ENCODE data around the gene PDLIM1. TPM values are rescaled to one million over a fixed set of nuclear protein-coding genes. Genes with fewer than 3 reads are reported as not detected.
"Not testable (repeated sequence)": the region's sequence is repeated elsewhere in the genome, so short reads cannot be mapped to it uniquely, and the experiment has no call there.

Gene PDLIM1
- total and polyA plus RNA-seq, 8 donors: 44.1 to 120 (median 55.9) TPM

GRCh38 chr10:95211606-95212279, 79.1 kb downstream of the PDLIM1 start:
- intact Hi-C loops (cut with DNase I): no loop called here
- H3K4me1 ChIP-seq: no peaks in the 10 kb centered on the region
- H3K27me3 ChIP-seq: no peaks in the 10 kb centered on the region
- H3K27ac ChIP-seq: no peak overlapping the region
- FAIRE-seq: no peak
- no peak for DNase-seq
- H3K36me3 ChIP-seq: no peaks in the 10 kb centered on the region
- no peaks in the 10 kb centered on the region for H3K9me3 ChIP-seq
- 78 to 92% methylated on average over 3 of the region's 3 CpGs for WGBS, 2 donors
- TF ChIP-seq, protein P1, sequence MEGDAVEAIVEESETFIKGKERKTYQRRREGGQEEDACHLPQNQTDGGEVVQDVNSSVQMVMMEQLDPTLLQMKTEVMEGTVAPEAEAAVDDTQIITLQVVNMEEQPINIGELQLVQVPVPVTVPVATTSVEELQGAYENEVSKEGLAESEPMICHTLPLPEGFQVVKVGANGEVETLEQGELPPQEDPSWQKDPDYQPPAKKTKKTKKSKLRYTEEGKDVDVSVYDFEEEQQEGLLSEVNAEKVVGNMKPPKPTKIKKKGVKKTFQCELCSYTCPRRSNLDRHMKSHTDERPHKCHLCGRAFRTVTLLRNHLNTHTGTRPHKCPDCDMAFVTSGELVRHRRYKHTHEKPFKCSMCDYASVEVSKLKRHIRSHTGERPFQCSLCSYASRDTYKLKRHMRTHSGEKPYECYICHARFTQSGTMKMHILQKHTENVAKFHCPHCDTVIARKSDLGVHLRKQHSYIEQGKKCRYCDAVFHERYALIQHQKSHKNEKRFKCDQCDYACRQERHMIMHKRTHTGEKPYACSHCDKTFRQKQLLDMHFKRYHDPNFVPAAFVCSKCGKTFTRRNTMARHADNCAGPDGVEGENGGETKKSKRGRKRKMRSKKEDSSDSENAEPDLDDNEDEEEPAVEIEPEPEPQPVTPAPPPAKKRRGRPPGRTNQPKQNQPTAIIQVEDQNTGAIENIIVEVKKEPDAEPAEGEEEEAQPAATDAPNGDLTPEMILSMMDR (IDR thresholded peaks at IDR 0.05): no peak
- ATAC-seq: no peak
- no peak overlapping the region for H3K4me3 ChIP-seq

DNA sequence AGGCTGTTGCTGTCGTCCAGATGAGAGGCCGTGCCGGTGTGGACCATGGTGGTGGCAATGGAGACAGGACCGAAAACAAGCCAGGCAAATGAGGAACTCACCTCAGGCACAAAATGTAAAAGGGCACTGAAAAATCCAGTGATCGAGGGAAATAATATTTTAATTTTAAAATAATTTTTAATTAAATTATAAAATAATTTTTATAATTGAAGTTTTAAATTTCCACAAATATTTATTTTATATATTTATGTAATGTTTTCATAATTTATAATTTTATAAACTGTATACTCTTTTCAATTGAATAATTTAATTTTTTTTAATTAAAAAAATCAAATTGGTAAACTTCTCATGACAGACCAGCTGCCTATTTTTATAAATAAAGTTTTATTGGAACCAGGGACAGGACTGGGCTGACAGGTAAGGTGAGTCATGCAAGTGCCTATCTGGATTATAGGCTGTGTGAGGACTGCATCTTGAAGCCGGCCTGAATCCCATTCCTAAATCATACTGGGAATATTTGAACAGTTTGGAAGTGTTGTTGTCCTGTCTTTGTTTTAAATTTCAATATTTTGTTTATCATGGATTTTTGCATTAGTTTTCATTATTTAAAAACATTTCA, 81.2 kb downstream of the PDLIM1 start:
- WGBS, 2 donors: 94 to 98% methylated on average over 6 of the region's 6 CpGs
- ATAC-seq (no peak), FAIRE-seq (peak; percentile 91)

GRCh38 chr10:95208702-95209391, 82.0 kb downstream of the PDLIM1 start:
- intact Hi-C loops (cut with DNase I): no loop called here
- DNase-seq: no peak
- Histone ChIP-seq H3K36me3 (no peaks in the 10 kb centered on the region), H3K4me1 (no peaks in the 10 kb centered on the region), H3K9me3 (no peaks in the 10 kb centered on the region), H3K4me3 (no peak overlapping the region), H3K27me3 (no peaks in the 10 kb centered on the region), H3K27ac (no peak overlapping the region)
- FAIRE-seq: no peak
- WGBS, 2 donors: 69 to 73% methylated on average over 8 of the region's 8 CpGs
- TF ChIP-seq, protein P1 (IDR thresholded peaks at IDR 0.05): peak in 1 of 4 donors; percentile 13
- no peak for ATAC-seq

More for the DNA sequence above, 81.2 kb downstream of the PDLIM1 start:
- Histone ChIP-seq H3K4me1 (no peaks in the 10 kb centered on the region), H3K9me3 (no peaks in the 10 kb centered on the region), H3K27ac (no peak overlapping the region), H3K36me3 (no peaks in the 10 kb centered on the region), H3K27me3 (no peaks in the 10 kb centered on the region), H3K4me3 (no peak overlapping the region)
- intact Hi-C loops (cut with DNase I): no loop called here
- TF ChIP-seq, protein P1 (IDR thresholded peaks at IDR 0.05): no peak
- no peak for DNase-seq

DNA sequence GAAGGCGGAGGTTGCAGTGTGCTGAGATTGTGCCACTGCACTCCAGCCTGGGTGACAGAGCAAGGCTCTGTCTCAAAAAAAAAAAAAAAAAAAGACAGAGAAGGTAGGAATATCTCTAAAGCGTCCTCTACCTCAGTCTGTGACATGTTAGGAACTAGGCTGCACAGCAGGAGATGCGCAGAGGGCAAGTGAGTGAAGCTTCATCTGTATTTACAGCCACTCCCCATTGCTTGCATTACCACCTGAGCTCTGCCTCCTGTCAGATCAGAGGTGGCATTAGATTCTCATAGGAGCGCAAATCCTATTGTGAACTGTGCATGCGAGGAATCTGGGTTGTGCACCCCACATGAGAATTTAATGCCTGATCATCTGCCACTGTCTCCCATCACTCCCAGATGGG, 87.9 kb downstream of the PDLIM1 start:
- DNase-seq; intact Hi-C loops (cut with DNase I); H3K27me3 ChIP-seq; H3K4me1 ChIP-seq; FAIRE-seq; H3K4me3 ChIP-seq; ATAC-seq; H3K36me3 ChIP-seq; H3K9me3 ChIP-seq; H3K27ac ChIP-seq: not testable (repeated sequence)
- WGBS, 2 donors: 82 to 96% methylated on average over 5 of the region's 5 CpGs

- no peak overlapping the region for H3K27ac ChIP-seq
- H3K36me3 ChIP-seq: no peaks in the 10 kb centered on the region
- no peak overlapping the region for H3K4me3 ChIP-seq
- H3K27me3 ChIP-seq: no peaks in the 10 kb centered on the region
- no peak for DNase-seq
- no peaks in the 10 kb centered on the region for H3K4me1 ChIP-seq
- intact Hi-C loops (cut with DNase I): no loop called here
- WGBS, 2 donors: 92 to 96% methylated on average over 4 of the region's 4 CpGs
- no peaks in the 10 kb centered on the region for H3K9me3 ChIP-seq
- no peak for FAIRE-seq
- TF ChIP-seq, protein P1 (IDR thresholded peaks at IDR 0.05): no peak
- ATAC-seq: peak in 1 of 4 donors; percentile 8
Observed at GRCh38 chr10:95201736-95202135, 89.1 kb downstream of the PDLIM1 start.

Data from pancreas (tissue), 10 donors.